Measurements from ENCODE around the gene PPFIA3.

PPFIA3 gene

GRCh38 chr19:49119411-49120324, at the start of gene PPFIA3:
Gene PPFIA3, plus strand, starts transcription at chr19:49119544. Its CDS starts 8,330 bp downstream, at chr19:49127874.
- peak in 1 of 2 donors; percentile 37 for DNase-seq

GRCh38 chr19:49070416-49070815, 48.9 kb upstream of the PPFIA3 start:
- no peak for DNase-seq

GRCh38 chr19:49071860-49072547, 47.3 kb upstream of the PPFIA3 start:
- peak in 1 of 2 donors; percentile 42 for DNase-seq

GRCh38 chr19:49073514-49074378, 45.6 kb upstream of the PPFIA3 start:
- no peak for DNase-seq

DNA sequence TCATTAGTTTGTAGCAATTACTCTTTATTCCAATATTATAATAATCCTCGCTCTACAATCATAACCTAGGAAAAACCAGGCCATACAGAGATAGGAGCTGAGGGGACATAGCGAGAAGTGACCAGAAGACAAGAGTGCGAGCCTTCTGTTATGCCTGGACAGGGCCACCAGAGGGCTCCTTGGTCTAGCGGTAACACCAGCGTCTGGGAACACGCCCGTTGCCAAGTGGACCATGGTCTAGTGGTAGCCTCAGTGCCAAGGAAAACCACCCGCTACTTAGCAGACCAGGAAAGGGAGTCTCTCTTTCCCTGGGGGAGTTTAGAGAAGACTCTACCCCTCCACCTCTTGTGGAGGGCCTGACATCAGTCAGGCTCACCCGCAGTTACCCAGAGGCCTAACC, 44.5 kb upstream of the PPFIA3 start:
- peak in 1 of 2 donors; percentile 24 for DNase-seq

- no peak for DNase-seq
These were observed 39.0 kb upstream of the PPFIA3 start for GRCh38 chr19:49080392-49080791.

- DNase-seq = no peak
These were observed 38.1 kb upstream of the PPFIA3 start for GRCh38 chr19:49081273-49081672.

DNA sequence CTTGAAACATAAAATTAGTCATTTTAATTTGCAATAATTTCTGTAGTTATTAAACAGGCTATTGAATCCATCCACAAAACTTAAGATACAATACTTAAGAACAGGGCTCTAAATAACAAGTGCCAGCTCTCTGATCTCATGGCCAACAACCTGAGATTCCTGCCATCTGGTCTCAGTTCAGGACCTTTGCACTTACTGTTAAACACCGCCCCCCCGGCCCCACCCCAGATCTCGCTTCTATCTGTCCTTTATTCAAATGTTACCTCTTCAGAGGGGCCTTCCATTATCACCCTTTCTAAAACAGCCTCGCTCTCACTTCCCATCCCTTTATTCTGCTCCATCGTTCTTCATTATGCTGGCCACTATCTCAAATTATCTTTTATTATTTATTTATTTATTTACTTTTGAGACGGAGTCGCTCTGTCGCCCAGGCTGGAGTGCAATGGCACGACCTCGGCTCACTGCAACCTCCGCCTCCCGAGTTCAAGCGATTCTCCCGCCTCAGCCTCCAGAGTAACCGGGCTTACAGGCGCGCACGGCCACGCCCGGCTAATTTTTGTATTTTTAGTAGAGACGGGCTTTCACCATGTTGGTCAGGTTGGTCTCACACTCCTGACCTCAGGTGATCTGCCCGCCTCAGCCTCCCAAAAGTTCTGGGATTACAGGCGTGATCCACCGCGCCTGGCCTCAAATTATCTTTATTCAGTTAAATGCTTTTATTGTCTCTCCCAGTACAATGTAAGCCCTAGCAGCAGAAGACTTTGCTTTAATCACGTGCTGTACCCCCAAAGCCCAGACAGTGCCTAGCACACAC, 34.9 kb upstream of the PPFIA3 start:
- DNase-seq = no peak

DNA sequence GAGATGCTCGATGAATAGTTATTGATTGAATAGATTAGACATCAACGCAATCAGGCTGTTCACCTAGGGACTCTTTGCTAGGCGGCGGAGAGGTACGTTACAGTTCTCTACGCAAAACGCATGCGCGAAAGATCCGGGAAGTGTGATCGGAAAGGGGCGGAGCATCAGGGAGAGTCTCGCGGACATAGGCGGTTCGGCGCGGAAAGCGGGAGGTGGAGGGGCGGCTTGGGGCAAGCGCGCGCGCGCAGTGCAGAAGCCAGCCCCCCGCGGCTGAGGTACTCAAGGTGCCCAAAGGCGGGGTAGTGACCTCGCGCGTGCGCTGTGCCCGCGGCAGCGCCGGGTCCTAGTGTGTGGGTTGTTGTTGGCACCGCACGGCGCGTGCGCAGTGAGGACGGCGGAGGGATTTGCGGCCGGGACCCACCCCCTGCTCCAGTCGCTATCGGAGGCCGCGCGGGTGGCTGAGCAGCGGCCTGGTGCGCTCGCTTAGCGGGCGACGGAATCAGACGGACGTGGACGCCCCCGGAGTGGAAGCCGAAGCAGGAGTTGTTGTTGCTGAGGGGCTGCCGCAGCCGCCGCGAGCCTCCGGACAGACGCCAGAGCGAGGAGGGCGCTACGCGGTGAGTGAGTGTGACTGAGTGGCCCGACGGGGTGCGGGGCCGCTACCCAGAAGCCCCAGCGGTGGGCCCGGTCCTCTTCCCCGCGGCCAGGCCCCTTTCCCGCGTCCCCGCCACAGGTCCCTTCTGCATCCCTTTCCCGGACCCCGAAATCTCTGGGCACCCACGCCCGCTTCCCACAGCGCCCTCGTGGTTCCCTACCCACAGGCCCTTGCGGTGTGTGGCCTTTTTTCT, 34.1 kb upstream of the PPFIA3 start, which contains the start of gene SNRNP70:
Gene SNRNP70 (plus strand): TSS at position 432 of the 848 bp plus-strand sequence. CDS start 964 bp downstream, outside the sequence.
- peak; percentile 98 to 99 for DNase-seq

- no peak for DNase-seq
These were observed 33.5 kb upstream of the PPFIA3 start for GRCh38 chr19:49085868-49086232.

DNA sequence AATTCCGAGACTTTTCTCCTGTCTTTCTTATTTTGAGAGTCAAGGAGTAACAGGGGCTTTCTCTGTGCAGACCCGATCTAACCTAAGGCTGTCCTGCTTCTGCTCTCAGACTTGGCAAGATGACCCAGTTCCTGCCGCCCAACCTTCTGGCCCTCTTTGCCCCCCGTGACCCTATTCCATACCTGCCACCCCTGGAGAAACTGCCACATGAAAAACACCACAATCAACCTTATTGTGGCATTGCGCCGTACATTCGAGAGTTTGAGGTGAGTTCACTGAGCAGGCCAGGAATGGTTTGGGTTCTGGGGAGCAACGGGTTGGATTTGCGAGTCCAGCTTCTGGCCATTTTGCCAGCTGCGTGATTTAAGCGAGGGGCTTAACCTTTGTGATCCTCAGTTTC, 33.0 kb upstream of the PPFIA3 start:
- DNase-seq = no peak

DNA sequence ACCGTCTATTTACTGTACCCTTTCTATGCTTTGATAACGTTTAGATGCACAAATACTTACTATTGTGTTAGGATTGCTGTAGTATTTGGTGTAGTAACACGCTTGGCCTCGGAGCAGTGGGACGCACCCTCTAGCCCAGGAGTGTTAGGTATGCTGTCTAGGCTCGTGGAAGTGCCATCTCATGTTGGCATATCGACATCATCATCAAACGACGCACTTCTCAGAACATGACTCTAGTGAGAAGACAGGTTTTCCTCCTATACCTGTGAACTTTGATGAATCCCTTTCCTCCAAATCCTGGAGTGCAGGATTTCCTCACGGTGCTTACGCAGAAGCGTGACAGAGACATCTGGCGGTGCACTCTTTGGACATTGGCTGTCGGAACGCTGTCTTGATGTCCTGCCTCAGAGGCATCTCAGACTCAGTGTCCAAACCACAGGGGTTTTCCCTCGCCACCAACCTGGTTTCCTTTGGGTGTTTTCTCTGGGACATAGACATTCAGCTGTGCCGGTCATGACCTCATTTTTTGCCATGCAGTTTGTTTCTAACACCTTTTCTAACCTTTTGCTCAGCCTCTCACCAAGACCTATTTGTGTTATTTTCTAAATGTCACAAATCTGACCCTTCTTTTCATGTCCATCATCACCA, 27.8 kb upstream of the PPFIA3 start:
- no peak for DNase-seq

DNA sequence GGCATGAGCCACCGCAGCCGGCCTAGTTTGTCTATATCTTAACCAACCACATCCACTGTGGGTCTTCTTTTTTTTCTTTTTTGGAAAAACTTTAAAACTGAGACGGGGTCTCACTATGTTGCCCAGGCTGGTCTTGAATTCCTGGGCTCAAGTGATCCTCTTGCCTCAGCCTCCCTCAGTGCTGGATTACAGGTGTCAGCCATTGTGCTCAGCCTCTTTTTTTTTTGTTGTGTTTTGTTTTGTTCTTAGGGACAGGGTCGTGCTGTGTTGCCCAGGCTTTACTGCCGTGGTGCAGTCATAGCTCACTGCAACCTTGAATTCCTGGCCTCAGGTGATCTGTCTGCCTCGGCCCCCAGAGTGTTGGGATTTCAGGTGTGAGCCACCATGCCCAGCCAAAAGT, 26.7 kb upstream of the PPFIA3 start:
- DNase-seq = no peak

DNA sequence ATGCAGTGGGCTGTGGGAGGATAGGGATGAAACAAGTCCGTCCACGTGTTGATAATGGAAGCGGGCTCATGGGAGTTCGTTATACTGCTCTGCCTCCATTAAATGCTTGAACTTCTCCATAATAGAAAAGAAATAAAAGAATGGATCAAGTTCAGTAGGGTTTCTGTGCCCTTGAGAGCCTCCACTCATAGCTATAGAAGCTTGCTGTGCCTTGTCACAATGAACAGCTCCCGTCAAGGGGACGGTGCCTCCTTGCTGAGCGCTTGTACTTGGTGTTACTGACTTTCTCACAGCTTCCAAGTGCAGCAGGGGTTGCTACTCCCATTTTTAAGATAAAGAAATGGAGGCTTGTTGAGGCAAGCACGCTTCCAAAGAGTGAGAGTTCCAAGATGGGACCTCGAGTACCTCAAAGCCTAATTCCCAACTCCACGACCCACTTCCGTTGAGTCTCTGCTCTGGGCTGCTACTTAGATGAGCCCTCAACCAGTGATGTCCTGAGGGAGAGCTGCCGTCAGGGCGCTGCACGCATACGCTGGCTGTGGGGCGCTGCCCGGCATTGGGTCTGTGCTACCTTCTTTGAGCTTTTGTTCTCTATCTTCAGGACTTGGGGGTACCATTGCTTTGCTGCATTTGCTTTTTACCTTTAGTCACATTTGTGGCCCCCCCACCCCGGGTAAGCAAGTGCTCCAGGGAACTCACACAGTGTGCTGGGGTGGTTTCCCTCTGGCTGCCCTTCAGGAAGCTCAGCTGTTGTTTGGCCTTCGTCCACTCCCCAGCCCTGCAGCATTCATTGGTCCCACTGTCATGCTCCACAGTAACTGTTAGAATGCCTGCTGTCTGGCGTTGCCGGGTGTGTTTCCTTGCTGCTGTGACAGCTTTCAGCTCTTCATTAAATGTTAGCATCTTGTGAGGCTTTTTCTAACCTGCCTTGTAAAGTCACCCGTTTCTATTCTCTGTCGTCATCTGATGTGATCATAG, 24.6 kb upstream of the PPFIA3 start:
- no peak for DNase-seq

GRCh38 chr19:49097453-49098288, 21.7 kb upstream of the PPFIA3 start:
- peak; percentile 71 to 74 for DNase-seq

- DNase-seq = no peak
These were observed 20.5 kb upstream of the PPFIA3 start for GRCh38 chr19:49098795-49099194.

DNA sequence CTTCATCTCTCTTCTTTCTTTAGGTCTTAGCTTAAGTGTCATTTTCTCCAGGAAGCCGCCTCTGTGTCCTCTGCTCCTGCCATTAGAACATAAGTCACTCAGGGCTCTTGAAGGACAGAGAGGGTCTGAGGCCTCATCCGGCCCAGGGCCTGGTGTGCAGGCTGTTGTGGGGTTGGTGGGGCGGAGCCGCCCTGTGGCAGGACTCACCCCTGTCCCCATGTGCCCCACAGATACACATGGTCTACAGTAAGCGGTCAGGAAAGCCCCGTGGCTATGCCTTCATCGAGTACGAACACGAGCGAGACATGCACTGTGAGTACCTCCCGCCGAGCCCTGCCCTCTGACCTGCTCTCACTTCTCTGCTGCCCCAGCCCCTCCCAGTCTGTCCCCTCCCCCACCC, 18.2 kb upstream of the PPFIA3 start:
- DNase-seq = no peak

- DNase-seq = no peak
These were observed 17.0 kb upstream of the PPFIA3 start for GRCh38 chr19:49102303-49102702.
